K562 (cell line): ENCODE measurements around the gene PLCL2. TPM values are rescaled to one million over a fixed set of nuclear protein-coding genes. Genes with fewer than 3 reads are reported as not detected.

Experiments used
- ATAC-seq: fragments of 200-7000 bp; cut with Tn5 transposase; 3 replicates; pipeline ENCODE4 v1.9.1; 2020; ENCODE audit warnings: moderate library complexity
- BruUV-seq: library from RNA; stranded (reverse); fragments of 400-500 nt; replicated peaks from 2 replicates; lab custom pipeline; 2021; lab: Mats Ljungman, UMichigan
- CTCF ChIA-PET: fragments of 300-600 bp; formaldehyde crosslinking; extraction: SDS; loops from one replicate; lab custom pipeline; 2021; ENCODE audit warnings: low intra/inter-chr PET ratio; lab: Yijun Ruan, JAX
- POLR2A ChIA-PET: fragments of 300-600, 350-650 bp; sonication (Branson Sonifier 250); formaldehyde crosslinking; extraction: SDS; loops from one replicate; lab custom pipeline; 2021; ENCODE audit warnings: antibody characterized with exemption, inconsistent platforms; lab: Yijun Ruan, JAX
- DNase-seq, 4 experiments: peaks; one replicate each; pipeline versions ENCODE4 v3.0.0 to v3.0.0-alpha.2; 2011 to 2018; ENCODE audit warnings: low spot score in 3 of 4, mixed read lengths in 3 of 4; ENCODE audit errors: extremely low read depth in 1 of 4
- FAIRE-seq: peaks from 2 replicates; lab custom pipeline; 2011; peaks lifted over from hg19 to GRCh38; lab: Jason Lieb, UNC
- H2AFZ ChIP-seq: 2 replicates; pipeline ENCODE4 v1.6.0; 2011; ENCODE audit warnings: low read depth, low read length, control low read depth, inconsistent platforms
- H3K27ac ChIP-seq: fragments of 200-600 bp; 3 replicates; pipeline ENCODE4 v1.8.0; 2011; ENCODE audit warnings: low read depth, mild to moderate bottlenecking, control low read depth, inconsistent platforms, low read length, moderate library complexity, mixed read lengths; ENCODE audit errors: extremely low read depth
- H3K27me3 ChIP-seq, 2 experiments: fragments of 300-600 bp in 1 of 2; 2 replicates in 1 of 2; 3 replicates in 1 of 2; pipeline versions ENCODE4 v1.6.0 to v1.8.0; 2011; ENCODE audit warnings: inconsistent platforms in 2 of 2, low read length in 2 of 2, mild to moderate bottlenecking in 1 of 2, mixed read lengths in 1 of 2, moderate library complexity in 1 of 2; ENCODE audit not compliant: control insufficient read depth in 2 of 2, insufficient read depth in 2 of 2
- H3K36me3 ChIP-seq: fragments of 300-600 bp; 3 replicates; pipeline ENCODE4 v1.8.0; 2011; ENCODE audit warnings: mild to moderate bottlenecking, low read length, inconsistent platforms; ENCODE audit not compliant: control insufficient read depth, insufficient read depth
- H3K4me1 ChIP-seq, 2 experiments: fragments of 200-600 bp in 1 of 2; replicated peaks in 1 of 2; 2 replicates in 1 of 2; 3 replicates in 1 of 2; pipeline versions ENCODE4 v1.5.1 to v1.8.0; 2011; ENCODE audit warnings: inconsistent platforms in 2 of 2, low read length in 2 of 2, mild to moderate bottlenecking in 1 of 2, mixed read lengths in 1 of 2, moderate library complexity in 1 of 2; ENCODE audit not compliant: control insufficient read depth in 2 of 2, insufficient read depth in 2 of 2
- H3K4me2 ChIP-seq: 2 replicates; pipeline ENCODE4 v1.6.1; 2011; ENCODE audit warnings: low read length, control low read depth, inconsistent platforms, mixed read lengths; ENCODE audit not compliant: insufficient read depth
- H3K4me3 ChIP-seq: fragments of 200-600 bp; sonication (generic), shearing (Covaris generic); 2 replicates; pipeline ENCODE4 v1.5.1; 2016; ENCODE audit warnings: control low read depth, inconsistent platforms
- H3K79me2 ChIP-seq: fragments of 200-600 bp; 3 replicates; pipeline ENCODE4 v1.8.0; 2011; ENCODE audit warnings: low read length, inconsistent platforms; ENCODE audit not compliant: control insufficient read depth, insufficient read depth
- H3K9ac ChIP-seq, 2 experiments: 2 replicates each; pipeline versions ENCODE4 v1.6.0 to v1.6.1; 2011; ENCODE audit warnings: low read depth in 2 of 2, low read length in 2 of 2, control low read depth in 1 of 2, inconsistent platforms in 1 of 2, mild to moderate bottlenecking in 1 of 2, mixed read lengths in 1 of 2; ENCODE audit not compliant: insufficient read depth in 1 of 2
- H3K9me1 ChIP-seq: one replicate; pipeline ENCODE4 v1.6.0; 2011; ENCODE audit warnings: inconsistent platforms, mild to moderate bottlenecking, low read length, moderate library complexity; ENCODE audit not compliant: control insufficient read depth, insufficient read depth
- H3K9me3 ChIP-seq: replicated peaks from 2 replicates; pipeline ENCODE4 v1.5.1; 2011; ENCODE audit warnings: low read depth, low read length, inconsistent platforms; ENCODE audit not compliant: control insufficient read depth, insufficient read depth
- H4K20me1 ChIP-seq: replicated peaks from 2 replicates; pipeline ENCODE4 v1.6.1; 2011; ENCODE audit warnings: low read length, inconsistent platforms, mixed read lengths; ENCODE audit not compliant: control insufficient read depth, insufficient read depth
- ATF2 ChIP-seq: sonication (generic); formaldehyde crosslinking; IDR thresholded peaks from 2 replicates; pipeline ENCODE4 v1.8.1; 2022; ENCODE audit warnings: missing genetic modification reagents
- BRF1 ChIP-seq: IDR thresholded peaks from 3 replicates; pipeline ENCODE4 v1.6.1; 2011; ENCODE audit warnings: borderline replicate concordance, mild to moderate bottlenecking; ENCODE audit not compliant: insufficient read length; ENCODE audit errors: extremely low read depth
- CREBBP ChIP-seq: IDR thresholded peaks from one replicate; pipeline ENCODE4 v1.6.1; 2012; ENCODE audit warnings: low read depth, mild to moderate bottlenecking, control low read depth, inconsistent platforms, low read length
- CTBP1 ChIP-seq: fragments of 450-650 bp; IDR thresholded peaks from 2 replicates; pipeline ENCODE4 v1.6.1; 2016; ENCODE audit warnings: borderline replicate concordance
- JUNB ChIP-seq: fragments of 450-650 bp; formaldehyde crosslinking; conservative IDR thresholded peaks from 2 replicates; pipeline ENCODE4 v1.4.0; 2020; ENCODE audit warnings: mild to moderate bottlenecking
- RBM15 ChIP-seq: fragments of 200-400 bp; formaldehyde crosslinking; IDR thresholded peaks from 2 replicates; pipeline ENCODE4 v1.6.1; 2018; ENCODE audit warnings: mild to moderate bottlenecking, low read length, moderate library complexity; ENCODE audit not compliant: insufficient read depth
- ZKSCAN3 ChIP-seq: fragments of 250-450 bp; sonication (Bioruptor Pico); IDR thresholded peaks from 2 replicates; pipeline ENCODE4 v1.4.0; 2020
- ZNF75A ChIP-seq: fragments of 450-650 bp; formaldehyde crosslinking; IDR thresholded peaks from 2 replicates; pipeline ENCODE4 v1.4.0; 2020; ENCODE audit warnings: mild to moderate bottlenecking
- WGBS: fragments of 100-300 bp; shearing (Covaris generic); methylation state at CpG from one replicate; pipeline ENCODE4 v1.1.6; 2016; ENCODE audit warnings: low coverage, mixed read lengths; ENCODE audit not compliant: insufficient coverage; ENCODE audit errors: missing lambda C conversion rate; 5-methylcytosine and 5-hydroxymethylcytosine counted together
- in situ Hi-C: fragments of 300-500 bp; cut with MboI; formaldehyde crosslinking; loops from 4 replicates; pipeline ENCODE4 v1.15.0; 2018; ENCODE audit warnings: inconsistent platforms, mixed read lengths
- intact Hi-C: fragments of 100-400 bp; cut with micrococcal nuclease; formaldehyde crosslinking; loops from 2 replicates; pipeline ENCODE4 v1.14.2; 2022
- polyA plus RNA-seq, 8 experiments: library from polyadenylated mRNA; depleted of rRNA in 4 of 8; stranded (reverse) in 5 of 8; unstranded in 3 of 8; fragments of >200 nt; fragmentation: Nextera tagmentation in 2 of 8; fragmentation: Illumina TruSeq in 1 of 8; extraction: Ambion mirVana in 2 of 8; extraction: Trizol in 1 of 8; gene quantifications; 2 replicates each; pipeline versions ENCODE4 v1.2.1 to v1.2.3, GENCODE V29; 2011 to 2014; ENCODE audit warnings: inconsistent platforms in 1 of 8, missing spikeins in 1 of 8
- total RNA-seq, 7 experiments: library from RNA; depleted of rRNA in 6 of 7; stranded (reverse); fragments of >200 nt in 6 of 7; fragmentation: Illumina TruSeq in 2 of 7; extraction: Trizol in 2 of 7; gene quantifications; 2 replicates each; pipeline versions ENCODE4 v1.2.1 to v1.2.3, GENCODE V29; 2011 to 2021; ENCODE audit warnings: low replicate concordance in 1 of 7

Gene PLCL2
- total and polyA plus RNA-seq, 9 of the 15 experiments (the other 6 are each of a cell fraction or from before 2014, with no cell fraction given), result 0.03 to 0.18 (median 0.11) TPM; not detected in 2

GRCh38 chr3:17092583-17092933 is 207.8 kb downstream of the PLCL2 start:
- POLR2A ChIA-PET, result no interaction called here
- 0% methylated on average over 2 of the region's 2 CpGs for WGBS
- no peak overlapping the region for H2AFZ ChIP-seq
- TF ChIP-seq CTBP1 (no peak), JUNB (CRISPR knock-in tag) (no peak), CREBBP (no peak), ZNF75A (no peak), BRF1 (no peak), RBM15 (no peak), ZKSCAN3 (CRISPR knock-in tag) (no peak), ATF2 (CRISPR knock-in tag) (no peak)
- H3K36me3 ChIP-seq, result no peaks in the 10 kb centered on the region
- H3K4me1 ChIP-seq, result no peaks in the 10 kb centered on the region
- H3K9me1 ChIP-seq, result no peaks in the 10 kb centered on the region
- CTCF ChIA-PET, result no interaction called here
- in situ Hi-C loops (no loop called here), intact Hi-C loops (no loop called here)
- no peak overlapping the region for H3K4me3 ChIP-seq
- no TSS peak for BruUV-seq
- FAIRE-seq, result no peak
- H3K27me3 ChIP-seq, result peaks cover 5 to 18% of the 10 kb centered on the region in 2 experiments; a peak in 4 of 5 replicates
- no peaks in the 10 kb centered on the region for H3K9me3 ChIP-seq
- no peak for ATAC-seq
- no peak overlapping the region for H3K4me2 ChIP-seq
- H3K9ac ChIP-seq, result no peak overlapping the region
- no peaks in the 10 kb centered on the region for H4K20me1 ChIP-seq
- no peak for DNase-seq
- H3K79me2 ChIP-seq, result no peaks in the 10 kb centered on the region
- H3K27ac ChIP-seq, result no peak overlapping the region
